COR-L47 (cell line): Measurements from ENCODE around the gene PLA2G4B.

ENCODE experiments used
- DNase-seq: peaks from one replicate; lab custom pipeline; 2025; lab: John Stamatoyannopoulos, UW

PLA2G4B gene

DNA sequence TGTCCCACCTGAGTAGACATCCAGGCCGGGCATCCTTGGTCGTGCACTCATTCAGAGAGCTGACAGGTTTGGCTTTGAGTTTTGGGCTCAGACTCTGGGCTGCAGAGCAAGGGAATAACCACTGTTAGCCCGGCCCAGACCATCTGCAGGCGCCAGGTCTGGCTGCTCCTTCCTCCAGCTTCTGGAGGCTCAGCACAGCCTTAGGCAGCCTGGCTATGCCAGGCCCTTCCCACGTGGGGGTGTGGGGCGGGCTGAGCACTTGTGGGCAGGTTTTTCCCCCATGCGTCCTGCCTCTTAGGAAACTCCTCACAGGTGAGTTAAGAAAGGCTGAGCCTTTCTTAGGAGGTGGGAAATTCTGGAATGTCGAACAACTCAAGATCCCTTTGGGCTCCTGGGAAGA is 11.2 kb downstream of the PLA2G4B start:
- no peak for DNase-seq

DNA sequence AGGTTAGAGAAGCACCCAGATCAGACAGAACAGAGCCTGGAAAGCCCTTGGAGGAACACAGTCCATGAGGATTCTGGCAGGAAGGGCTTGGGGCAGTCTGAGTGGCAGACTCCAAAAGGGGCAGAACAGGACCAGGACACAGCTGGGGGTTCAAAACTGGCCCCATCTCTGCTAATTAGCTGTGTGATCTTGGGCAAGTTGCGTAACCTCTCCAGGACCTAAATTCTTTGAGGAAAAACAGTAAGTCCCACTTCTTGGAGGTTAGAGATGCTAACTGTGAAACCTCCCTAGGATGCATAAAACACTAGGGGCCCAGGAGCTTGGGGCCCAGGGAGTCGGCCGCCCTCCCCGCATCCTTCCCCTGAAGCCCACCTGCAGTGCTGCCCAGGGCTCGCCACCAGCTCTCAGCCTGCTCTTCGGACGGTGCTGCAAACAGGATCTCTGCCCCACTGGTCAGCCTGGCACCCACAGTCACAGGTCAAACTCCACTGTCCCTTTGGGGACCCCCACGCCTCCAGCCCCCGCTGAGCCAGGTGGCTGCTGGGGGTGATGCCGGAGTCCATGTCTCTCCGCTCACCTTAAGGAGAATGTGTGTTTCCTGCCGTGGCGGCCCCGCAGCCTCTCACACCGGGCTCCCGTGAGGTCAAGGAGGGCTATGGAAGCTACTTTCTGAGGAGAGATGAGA is 12.0 kb downstream of the PLA2G4B start:
- DNase-seq, result no peak

DNA sequence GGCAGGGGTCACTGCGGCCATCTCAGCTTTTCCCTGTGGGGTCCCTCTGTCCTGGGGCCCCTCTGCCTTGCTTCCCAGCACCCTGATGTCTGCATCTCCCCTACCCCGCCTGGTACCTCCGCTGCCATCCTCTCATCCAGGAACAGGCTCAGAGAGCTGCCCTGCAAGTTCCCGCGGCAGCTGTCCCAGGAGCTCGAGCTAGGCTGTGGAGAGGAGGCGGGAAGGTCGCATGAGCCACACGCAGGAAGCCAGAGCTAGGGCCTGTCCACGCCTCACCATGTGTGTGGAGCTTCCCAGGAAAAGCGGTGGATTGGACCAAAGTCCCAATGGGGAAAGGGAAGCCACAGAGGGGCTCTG is 12.5 kb downstream of the PLA2G4B start:
- DNase-seq, result no peak

DNA sequence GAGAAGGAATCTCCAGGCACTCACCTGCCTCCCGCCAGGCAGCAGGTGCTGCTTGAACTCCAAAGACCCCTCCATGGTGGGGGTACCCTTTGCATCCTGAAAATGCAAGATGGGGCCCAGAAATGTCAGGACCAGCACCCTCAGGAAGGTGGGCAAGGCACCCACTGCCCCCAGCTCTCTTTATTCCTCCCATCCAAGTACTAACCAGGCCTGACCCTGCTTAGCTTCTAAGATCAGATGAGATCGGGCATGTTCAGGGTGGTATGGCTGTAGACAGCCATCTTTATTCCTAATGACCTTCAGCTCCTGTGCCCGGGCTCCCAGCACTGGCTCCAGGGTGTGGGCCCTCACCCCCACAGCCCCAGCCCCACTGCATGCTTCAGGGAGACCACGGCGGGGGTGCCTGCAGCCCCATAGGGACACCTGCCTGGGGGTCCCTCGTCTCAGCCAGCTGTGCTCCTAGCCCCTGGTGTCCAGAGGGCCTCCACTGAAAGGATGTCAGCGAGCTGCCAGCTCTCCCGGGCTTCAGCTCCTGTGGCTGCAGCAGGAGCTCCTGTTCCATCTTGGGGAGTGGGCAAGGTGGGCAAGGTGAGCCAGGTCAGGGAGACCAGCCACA is 13.2 kb downstream of the PLA2G4B start:
- DNase-seq, result no peak

DNA sequence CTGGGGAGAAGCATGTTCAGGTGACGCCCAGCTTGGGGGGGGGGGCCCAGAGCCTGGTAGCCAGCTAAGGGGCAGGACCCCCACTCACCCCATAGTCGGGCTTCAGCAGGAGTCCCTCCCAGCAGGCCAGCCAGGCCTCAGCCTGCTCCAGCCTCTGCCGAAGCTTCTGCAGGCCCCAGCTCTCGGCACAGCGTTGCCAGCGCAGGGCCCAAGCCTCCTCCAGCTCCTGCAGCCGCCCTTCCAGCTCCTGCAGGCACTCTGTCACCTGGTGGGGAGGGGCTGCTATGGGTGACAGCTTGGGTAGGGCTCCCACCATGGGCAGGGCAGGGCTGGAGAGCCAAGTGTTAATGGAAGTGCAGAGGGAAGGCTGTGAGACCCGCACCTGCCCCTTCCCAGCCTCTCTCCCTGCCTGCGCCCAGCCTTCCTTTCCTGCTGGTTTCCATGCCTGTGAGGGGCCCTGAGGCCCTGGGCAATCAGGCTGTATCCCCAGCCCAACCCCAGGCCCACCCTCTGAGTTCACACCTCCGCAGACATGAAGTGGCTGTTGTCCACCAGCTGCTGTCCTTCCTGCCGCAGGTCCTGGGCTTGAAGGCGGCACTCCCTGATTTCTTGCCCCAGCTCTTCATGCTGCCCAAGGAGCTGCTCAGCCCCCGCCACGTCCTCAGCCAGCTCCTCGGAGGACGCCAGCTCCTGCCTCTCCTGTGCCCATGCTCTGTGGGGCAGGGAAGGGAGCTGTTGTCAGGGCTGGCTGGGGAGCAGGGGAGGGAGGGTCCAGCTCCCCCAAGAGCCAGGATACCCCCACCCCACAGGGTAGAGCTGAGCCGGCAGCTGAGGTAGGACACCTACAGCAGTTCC is 14.3 kb downstream of the PLA2G4B start:
- DNase-seq, result no peak

DNA sequence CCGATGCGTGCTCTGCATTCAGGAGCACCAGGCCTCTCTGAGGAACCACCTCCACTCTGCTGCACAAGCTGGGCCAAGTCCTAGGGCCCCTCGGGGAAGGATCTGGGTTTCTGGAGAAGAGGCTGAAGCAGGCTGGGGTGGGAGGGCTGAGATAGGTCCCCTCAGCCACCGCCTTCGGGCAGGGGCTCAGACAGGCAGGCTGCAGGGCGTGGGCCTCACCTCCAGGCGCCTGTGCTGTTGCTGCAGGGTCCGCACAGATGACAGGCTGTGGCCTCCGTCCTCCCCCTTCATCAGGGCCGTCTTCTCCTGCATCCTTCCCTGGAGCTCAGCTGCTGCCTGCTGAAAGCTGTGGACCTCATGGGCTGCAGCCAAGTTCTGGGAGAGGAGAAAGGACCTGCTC is 15.2 kb downstream of the PLA2G4B start:
- no peak for DNase-seq

DNA sequence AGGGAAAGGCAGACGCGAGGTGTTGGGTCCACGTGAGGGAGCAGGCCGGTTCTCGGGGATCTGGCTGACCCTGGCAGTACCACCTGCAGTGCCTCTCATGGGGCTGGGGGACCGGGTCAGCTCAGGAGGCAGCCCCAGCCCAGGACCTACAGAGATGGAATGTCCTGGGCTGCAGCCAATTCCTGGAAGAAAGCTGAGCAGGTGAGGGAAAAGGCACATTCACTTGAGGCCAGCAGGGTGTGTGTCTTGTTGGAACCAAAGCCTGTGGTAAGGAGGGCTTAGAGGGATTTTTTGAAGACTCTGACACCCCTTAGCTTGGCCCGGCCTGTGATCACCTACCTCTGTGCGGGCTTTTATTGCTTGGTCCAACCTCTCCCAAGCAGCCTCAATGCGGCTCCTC is 15.8 kb downstream of the PLA2G4B start:
- no peak for DNase-seq

DNA sequence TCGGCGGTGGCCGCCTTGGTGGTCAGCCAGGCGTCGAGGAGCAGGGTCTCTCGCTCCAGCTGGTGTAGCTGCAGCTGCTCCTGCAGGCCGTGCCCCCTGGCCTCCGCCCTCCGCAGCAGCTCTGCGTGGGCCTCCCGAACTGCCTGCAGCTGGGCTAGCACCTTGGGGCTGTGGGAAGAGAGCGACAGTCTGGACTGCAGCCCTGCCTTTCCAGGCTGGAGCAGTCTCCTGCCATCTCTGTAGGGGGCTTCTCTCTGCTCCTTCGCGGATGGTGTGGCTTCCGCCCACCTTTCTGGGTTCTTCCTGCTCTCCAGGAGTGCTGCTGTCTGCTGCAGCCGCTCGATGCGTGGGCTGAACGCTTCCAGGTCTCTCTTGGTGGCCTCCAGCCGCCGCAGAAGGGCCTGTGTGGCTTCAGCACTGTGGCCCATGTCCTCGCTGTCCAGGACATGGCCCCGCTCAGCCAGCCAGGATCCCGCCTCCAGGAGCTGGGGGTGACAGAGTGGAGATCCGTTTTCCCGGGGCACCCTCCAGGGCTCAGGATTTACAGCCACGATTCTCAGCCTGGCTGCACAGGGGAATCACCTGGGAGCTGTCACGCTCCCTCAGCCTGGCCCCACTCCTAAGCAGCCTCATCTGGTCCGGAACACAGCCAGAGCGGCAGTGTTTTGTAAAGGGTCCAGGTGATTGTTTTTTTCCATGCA is 16.8 kb downstream of the PLA2G4B start:
- DNase-seq, result no peak

DNA sequence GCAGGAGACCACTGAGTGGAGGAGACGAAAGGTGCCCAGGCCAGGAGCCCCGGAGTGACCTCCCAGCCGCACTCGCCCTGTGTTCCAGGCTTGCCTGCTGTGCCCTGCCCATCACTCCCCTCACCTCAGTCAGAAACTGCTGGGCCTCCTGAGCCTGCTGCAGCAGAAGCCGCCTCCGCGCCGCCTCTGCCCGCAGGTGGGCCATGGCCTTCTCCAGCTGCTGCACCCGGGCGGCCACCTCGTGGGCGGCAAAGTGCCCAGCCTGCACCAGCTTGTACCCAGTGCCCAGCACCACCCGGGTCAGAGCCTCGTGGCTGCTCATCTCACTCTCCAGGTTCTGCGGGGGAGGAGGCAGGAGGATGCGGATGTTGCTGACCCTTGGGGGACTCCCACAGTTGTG is 17.6 kb downstream of the PLA2G4B start:
- no peak for DNase-seq

DNA sequence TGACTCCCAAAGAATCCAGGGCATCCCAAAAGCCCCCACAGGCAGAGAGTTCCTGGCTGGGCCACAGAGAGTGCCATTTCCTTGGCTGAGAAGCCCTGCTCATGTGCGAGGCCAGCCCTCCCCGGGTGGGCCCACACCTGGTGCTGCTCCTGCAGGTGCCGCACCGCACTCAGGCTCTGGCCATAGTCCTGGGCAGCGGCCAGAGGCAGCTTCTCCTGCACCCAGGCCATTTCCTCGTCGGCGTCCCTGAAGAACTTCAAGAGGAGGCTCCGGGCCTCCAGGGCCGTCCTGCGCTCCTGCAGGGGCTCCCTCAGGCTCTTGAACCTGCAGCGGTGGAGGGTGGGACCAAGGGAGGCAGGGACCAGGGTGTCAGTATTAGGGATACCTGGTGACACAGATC is 18.1 kb downstream of the PLA2G4B start:
- no peak for DNase-seq

DNA sequence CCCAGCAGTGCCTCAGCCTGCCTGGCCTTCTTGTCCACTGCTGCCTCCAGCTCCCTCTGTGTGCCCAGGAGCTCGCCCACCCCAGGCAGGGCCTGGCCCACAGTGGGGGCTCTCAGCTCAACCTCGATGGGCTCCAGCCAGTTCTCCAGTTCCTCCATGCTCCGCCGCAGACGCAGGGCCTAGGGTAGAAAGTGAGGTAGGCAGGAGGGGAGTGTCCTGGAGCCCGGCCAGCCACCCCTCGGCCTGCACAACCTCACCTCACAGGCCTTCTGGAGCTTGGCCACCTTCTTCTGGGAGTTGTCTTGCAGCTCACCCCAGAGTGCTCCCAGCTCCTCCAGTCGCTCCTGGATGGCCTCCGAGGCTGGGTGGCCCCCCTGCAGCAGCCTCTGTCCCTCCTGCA is 18.7 kb downstream of the PLA2G4B start:
- no peak for DNase-seq

DNA sequence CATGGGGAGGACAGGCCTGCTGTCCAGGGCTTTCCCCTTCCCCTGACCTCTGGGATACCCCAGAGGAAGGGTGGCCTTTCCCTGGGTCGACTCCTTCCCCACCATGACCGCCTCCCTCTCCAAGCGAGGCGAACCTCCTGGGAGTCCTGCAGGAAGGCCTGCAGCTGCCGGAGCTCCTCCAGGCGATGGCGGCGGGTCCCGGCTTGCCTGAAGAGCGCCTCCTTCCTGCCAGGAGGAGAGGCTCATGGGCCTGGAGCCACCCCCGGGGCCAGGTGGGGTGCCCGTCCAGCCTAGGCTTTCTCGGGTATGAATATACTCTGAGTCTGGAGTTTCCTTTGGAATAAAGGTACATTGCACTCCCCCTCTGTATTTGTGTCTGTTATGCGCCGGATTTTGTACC is 20.1 kb downstream of the PLA2G4B start:
- DNase-seq, result no peak

DNA sequence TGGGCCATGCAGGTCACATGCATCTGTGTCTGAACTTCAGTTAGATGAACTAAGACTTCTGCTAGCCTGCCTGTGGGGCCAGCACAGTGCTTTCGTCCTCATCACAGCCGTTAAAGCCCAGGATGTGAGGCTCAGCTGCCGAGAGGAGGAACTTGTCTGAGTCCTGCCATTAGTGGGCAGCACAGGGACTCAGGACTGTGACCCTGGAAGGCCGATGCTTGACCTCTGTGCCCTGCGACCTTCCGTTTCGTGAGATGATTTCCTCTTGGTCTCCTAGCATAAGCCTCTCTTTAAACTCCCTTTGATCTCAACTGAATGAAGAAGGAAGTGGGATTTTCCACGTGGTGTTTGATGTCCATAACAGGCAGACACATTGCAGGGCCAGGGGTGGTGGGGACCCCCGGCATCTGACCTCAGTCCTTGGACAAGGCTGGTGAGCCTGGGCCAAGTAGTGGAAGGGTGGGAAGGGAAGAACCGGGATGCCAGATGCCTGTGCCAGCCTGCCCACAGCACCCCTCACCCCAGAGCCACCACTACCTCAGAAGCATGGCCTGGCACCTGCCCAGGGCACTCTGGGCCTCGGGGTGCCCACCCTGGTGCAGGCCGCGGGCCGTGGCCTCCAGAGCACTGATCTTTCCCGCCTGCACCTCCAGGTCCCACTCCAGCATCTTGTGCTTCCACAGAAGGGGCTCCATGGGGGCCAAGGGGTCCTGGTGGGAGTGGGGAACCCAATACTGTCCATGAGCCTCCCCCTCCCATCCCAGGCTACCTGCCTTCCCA is 21.6 kb downstream of the PLA2G4B start:
- no peak for DNase-seq

DNA sequence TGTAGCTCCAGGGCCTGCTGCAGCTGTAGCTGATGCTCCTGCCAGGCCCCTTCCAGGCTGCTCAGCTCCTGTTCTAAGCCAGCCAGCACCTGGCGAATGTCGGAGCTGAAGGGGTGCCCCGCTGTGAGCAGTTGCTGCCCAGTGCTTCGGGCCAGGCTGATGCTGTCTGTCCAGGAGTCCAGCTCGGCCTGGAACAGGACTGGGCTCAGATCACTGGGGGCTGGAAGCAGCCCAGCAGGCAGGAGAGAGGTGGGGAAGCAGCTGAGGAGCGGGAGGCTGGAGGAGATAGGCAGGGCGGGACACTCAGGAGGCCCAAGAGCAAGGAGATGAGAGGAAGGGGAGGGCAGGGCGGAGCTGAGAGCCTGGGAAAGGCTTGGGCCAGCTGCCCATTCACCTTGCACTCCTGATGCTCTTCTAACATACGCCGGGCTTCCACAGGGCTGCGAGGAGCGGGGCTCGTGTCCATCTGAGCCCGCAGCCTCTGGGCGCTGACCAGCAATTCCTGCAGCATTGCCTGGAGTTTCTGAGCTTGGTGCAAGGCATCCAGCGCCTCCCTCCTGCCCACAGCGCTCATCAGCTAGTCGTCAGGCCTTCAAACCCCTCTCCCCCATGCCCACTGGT is 23.2 kb downstream of the PLA2G4B start:
- DNase-seq, result no peak

DNA sequence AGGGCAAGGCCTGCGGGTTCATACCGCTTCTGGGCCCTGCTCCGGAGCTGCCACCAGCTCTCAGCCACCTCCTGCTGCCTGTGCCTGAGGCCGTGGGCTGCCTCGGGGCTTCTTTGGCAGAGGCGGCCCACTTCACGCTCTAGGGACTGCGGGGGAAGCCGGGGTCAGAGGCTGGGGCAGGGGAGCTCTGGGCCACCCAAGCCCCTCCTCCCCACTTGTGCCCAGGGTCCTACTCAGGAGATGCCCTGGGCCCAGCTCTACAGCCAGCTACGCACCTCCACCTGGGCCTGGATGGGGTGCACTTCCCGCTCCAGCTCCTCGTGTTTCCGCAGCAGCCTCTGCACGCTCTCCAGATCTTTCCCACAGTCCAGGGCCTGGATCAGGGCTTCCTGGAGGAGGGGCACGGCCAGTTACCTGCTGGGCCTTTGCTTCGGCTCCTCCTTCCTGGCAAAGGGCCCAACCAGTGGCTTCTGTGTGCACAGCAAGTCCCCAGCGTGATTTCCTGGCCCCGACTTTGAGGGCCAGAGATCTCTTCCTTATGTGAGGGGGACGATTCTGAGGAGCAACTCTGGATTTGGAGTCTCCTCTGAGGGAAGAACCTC is 24.0 kb downstream of the PLA2G4B start:
- peak; percentile 49 for DNase-seq

DNA sequence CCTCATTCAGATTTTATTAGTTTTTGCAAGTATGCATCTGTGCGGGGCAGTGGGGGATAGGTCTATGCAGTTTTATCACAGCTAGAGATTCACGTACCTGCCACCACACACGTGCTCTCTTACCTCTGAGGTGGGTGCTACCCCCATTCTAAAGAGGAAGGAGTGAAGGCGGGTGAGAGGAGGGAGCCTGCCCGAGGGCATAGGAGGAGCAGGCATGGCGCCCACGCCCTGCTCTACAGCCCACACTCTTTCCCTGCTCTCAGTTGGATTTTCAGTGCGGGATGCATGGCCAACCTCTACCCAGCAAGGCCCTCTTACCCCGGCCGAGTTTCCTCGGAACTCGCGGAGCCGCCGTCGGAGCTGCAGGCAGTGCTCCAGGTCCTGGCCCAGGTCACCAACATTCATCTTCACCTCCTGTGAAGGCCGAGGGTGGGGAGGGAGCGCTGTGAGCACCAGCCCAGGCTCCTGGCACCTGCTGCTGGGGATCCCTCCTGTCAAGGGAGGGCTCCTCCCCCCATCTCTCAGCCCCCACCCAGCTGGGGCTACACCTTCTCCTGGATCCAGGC is 26.9 kb downstream of the PLA2G4B start:
- DNase-seq, result no peak

DNA sequence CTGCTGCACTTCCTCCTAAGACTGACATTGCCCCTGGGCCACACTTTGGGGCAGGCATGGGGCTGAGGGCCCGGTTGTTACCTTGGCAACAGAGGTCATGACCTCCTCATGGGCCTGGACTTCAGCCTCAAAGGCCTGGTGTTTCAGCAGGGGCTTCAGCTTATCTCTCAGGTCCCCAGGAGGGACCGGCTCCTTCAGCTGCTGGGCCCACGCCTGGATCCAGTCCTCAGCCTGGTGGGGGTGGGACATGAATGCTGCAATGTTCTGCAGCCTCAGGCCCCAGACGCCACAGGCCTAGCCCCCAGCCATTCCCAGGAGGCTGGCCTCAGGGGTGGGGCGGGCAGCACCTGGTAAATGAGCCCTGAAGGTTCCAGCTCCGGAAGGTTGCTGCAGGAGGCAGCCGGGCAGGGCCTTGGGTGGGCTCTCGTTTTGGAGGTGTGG is 27.6 kb downstream of the PLA2G4B start:
- no peak for DNase-seq

DNA sequence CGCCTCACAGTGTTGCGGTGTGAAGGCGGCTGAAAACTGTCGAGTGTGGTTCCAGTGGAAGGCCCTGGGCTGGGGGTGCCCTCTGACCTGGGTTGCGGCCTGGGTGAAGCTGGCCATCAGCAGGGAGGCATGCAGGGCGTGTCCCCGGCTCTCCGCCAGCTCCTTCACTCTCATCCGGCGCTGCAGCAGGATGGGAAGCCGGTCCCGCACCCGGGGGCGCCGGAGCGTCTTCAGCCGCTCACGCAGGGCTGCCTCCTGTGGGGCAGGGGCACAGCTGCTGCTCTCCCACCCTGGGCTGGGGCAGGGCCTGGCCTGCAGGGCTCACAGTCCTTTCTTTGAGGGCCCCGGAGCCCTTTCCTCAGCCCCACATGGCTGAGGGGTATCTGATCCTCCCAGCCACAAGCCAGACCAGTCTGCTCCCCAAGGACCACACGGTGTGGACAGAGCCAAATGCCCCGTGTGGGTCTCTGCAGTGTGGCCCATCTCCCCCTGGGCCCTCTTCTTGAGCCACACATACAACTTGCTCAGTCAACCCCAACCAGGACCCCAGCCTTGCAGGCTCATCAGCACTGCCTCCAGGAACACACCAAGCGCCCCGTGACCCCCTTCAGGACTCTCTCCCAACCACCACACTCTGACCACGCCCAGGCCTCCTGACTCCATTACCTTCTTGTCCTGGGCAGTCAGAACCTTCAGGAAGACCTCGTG is 28.4 kb downstream of the PLA2G4B start:
- no peak for DNase-seq

DNA sequence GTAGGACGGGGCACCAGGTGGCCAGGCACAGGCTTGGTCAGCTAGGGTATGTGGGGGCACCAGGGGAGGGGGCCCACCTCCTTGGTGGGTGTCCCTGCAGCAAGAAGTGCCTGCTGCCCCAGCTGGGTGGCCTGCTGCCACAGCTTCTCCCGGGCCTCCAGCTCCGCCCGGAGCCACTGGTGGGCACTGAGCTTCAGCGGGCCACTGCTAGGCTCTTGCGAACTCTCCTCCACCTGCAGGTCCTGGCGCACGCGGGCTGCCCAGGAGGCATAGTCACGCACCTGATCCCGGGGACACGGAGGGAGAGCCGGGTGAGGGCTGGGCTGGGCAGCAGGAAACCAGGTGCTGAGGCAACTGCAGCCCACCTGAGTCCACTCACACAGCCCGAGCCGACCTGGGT is 29.7 kb downstream of the PLA2G4B start:
- no peak for DNase-seq
